GM12872 (cell line): ENCODE results near the gene ZBTB20.

Source experiments
- TF ChIP-seq, protein P1 (sequence below): IDR thresholded peaks from 3 replicates; pipeline ENCODE4 v1.5.1; 2011; ENCODE audit warnings: low read depth, mild to moderate bottlenecking, low read length, moderate library complexity; ENCODE audit not compliant: insufficient read depth

ZBTB20 gene

DNA sequence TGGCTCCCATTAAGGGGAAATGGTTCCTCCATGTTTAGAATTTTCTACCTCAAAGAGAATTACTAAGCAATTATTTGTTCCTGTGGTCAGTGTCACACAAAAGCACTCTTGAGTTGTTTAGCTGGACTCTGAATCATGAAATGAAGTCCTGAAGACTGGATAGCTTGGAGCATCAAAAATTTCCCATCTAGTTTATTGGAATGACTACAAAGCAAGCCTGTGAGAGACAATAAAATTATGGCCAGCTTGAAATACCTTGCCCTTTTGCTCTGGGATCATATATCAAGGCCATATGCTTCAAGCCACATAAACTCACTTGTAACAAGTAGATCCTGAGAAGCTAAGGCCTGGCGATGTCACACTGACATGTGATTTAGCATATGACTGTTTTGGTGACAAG lies 561.0 kb downstream of the ZBTB20 start:
- TF ChIP-seq, protein P1, sequence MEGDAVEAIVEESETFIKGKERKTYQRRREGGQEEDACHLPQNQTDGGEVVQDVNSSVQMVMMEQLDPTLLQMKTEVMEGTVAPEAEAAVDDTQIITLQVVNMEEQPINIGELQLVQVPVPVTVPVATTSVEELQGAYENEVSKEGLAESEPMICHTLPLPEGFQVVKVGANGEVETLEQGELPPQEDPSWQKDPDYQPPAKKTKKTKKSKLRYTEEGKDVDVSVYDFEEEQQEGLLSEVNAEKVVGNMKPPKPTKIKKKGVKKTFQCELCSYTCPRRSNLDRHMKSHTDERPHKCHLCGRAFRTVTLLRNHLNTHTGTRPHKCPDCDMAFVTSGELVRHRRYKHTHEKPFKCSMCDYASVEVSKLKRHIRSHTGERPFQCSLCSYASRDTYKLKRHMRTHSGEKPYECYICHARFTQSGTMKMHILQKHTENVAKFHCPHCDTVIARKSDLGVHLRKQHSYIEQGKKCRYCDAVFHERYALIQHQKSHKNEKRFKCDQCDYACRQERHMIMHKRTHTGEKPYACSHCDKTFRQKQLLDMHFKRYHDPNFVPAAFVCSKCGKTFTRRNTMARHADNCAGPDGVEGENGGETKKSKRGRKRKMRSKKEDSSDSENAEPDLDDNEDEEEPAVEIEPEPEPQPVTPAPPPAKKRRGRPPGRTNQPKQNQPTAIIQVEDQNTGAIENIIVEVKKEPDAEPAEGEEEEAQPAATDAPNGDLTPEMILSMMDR = no peak

DNA sequence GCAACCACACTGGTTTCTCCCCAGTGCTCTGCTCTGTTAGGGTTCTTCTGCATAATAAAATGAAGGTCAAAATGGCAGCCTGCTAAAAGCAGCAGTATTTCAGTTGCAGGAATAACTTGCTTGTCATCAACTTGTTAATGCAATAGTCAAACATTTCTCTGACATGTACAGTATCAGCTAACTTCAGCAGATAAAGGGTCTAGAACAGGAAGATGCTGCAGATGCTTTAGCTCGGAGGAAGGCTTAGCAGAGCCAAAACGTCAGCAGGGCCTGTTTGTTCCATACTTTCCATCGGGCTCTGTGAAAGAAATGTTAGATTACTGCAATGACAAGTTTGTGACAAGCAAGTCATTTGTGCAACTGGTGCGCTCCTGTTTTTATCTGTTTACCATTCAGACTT lies 561.4 kb downstream of the ZBTB20 start:
- TF ChIP-seq, protein P1 = no peak

DNA sequence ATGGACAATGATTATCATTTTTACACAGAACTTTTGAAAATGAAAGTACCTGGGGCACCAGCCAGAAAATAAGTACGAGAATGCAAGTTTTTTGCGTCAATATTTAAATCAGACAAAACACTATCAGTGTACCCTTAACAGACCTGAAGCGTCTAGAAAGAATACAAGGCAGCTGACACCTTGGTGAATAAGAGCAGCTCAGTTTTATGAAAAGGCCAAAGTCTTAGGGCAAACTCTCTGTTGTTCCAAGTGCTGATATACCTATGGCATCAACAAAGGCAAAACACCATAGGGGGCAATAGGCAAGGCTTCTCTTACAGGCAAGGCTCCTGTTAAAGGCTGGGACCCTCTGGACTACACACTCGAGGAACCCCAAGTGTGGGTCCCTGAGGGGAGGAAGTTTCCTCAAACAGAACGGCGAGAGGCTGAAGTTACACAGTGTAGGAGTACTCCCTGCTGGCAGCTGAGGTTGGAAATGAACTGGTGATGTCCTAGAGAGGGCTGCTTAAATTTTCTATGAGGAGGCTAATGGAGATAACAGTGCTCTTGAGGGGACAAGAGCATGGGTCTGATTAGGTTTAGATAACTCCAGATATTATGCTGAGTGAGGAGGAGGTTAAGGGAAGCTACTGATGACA lies 562.2 kb downstream of the ZBTB20 start:
- TF ChIP-seq, protein P1 = no peak

DNA sequence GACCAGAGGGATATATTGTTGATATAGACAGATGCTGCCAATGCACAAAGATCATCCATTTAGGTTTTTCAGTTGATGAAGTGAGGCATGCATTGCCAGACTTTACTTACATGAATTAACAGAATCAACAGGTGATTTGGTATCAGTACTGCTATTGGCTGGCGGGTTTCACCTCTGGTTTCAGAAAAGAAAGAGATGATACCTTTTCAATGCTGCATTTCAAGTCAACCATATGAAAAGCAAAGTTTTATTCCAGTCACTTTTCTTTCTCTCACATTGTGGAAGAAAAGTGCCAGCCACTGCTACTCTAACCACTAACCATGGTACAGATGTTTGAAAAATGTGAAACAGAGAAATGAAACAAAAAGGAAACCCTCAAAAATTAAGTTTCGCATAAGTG lies 564.2 kb downstream of the ZBTB20 start:
- TF ChIP-seq, protein P1 = no peak

DNA sequence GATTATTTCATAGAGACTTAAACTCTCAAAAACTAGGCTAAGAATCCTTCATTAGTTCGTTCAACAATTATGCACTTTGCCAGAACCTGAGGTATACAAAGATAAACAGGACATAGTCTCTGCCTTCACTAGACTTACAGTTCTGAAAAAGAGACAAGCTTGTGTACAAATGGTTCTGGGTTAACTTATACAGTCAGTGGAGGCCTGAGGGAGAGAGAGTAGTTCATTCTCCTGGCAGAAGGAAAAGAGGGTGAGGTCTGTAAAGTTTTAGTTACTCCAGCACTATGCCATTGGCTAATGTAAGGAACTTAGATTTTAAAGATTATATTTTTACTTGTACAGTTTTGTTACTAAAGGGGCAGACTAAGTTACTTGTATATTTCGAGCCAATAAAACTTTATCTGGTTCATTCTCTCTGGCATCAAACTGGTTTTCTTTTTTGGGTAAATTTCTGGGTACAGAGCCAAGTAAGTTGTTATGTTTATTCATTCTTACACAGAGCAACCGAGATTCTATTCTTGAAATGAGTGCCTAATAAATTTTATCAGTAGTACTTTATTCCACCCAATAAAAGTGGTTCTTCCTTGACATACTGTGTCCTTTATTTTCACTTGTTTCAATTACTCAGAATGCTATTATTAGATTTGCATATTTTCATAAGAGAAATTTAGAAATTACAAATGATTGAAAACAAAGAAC lies 574.6 kb downstream of the ZBTB20 start:
- TF ChIP-seq, protein P1 = no peak

DNA sequence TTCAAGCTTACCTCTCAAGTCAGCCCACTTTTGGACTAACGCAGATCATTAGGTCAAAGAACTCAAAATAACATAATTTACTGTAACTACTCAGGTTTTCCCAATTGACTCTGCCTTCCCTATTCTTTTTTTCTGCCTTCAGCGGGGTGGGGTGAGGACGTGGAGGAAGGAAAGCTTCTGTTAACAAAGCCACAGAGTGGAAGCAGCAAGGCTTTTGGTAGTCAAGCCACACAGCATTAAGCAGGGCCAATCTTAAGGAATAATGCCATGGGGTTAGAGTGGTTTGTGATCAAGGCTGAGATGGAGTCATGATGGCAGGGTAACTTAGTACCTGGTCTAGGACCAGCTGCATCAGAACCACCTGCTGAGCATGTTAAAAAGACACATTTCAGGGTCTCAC lies 575.7 kb downstream of the ZBTB20 start:
- TF ChIP-seq, protein P1 = no peak

DNA sequence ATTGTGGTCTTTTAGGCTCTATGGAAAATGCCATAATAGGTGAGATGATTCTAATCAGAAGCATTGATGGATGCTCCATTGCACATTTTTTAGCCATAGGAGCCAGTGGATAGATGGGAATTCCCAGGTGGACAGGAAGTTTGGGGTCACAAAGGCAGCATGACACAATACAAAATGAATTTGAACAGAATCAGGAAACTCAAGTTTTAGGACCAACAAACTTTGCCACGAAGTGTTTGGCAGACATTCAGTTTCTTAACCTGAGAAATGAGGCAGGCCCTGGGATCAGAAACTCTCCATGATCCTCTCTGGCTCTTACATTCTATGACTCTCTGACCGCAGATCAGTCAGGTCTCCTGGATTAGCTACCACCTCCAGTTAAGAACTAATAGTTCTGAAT lies 577.9 kb downstream of the ZBTB20 start:
- TF ChIP-seq, protein P1 = no peak
